ENCODE data around the gene SLC35G3.
"Not testable (repeated sequence)": the region's sequence is repeated elsewhere in the genome, so short reads cannot be mapped to it uniquely, and the experiment has no call there.

Gene SLC35G3

GRCh38 chr17:35194001-35194400 is at the start of gene SLC35G3:
SLC35G3 (minus strand) TSS chr17:35194393; CDS start chr17:35194307, 86 bp downstream.
- not testable (repeated sequence) for DNase-seq

GRCh38 chr17:35243561-35244340 is 49.6 kb upstream of the SLC35G3 start:
- DNase-seq = peak; percentile 57

- DNase-seq = peak; percentile 95
These were observed 48.8 kb upstream of the SLC35G3 start, which contains the start of gene SLFN5 for GRCh38 chr17:35242805-35243560. SLFN5 (plus strand) TSS chr17:35243072; CDS start chr17:35258691, 15,619 bp downstream.

GRCh38 chr17:35242158-35242804 is 48.1 kb upstream of the SLC35G3 start:
- peak; percentile 91 for DNase-seq

- DNase-seq = peak; percentile 30
These were observed 47.3 kb upstream of the SLC35G3 start for GRCh38 chr17:35241520-35241919.

GRCh38 chr17:35240861-35241260 is 46.7 kb upstream of the SLC35G3 start:
- no peak for DNase-seq

- no peak for DNase-seq
These were observed 45.6 kb upstream of the SLC35G3 start for GRCh38 chr17:35239823-35240222.

- no peak for DNase-seq
These were observed 44.6 kb upstream of the SLC35G3 start for GRCh38 chr17:35238821-35239220.

- DNase-seq = no peak
These were observed 42.6 kb upstream of the SLC35G3 start for GRCh38 chr17:35236821-35237220.

- DNase-seq = no peak
These were observed 41.7 kb upstream of the SLC35G3 start for GRCh38 chr17:35235917-35236316.

GRCh38 chr17:35235289-35235688 is 41.1 kb upstream of the SLC35G3 start:
- DNase-seq = no peak

- DNase-seq = not testable (repeated sequence)
These were observed 40.1 kb upstream of the SLC35G3 start for GRCh38 chr17:35234315-35234714.

GRCh38 chr17:35229638-35230037 is 35.4 kb upstream of the SLC35G3 start:
- DNase-seq = no peak

- DNase-seq = no peak
These were observed 33.4 kb upstream of the SLC35G3 start for GRCh38 chr17:35227546-35227945.

GRCh38 chr17:35224436-35224835 is 30.2 kb upstream of the SLC35G3 start:
- no peak for DNase-seq

- no peak for DNase-seq
These were observed 28.3 kb upstream of the SLC35G3 start for GRCh38 chr17:35222452-35222851.

- DNase-seq = no peak
These were observed 24.7 kb upstream of the SLC35G3 start for GRCh38 chr17:35218915-35219314.

GRCh38 chr17:35217107-35217506 is 22.9 kb upstream of the SLC35G3 start:
- no peak for DNase-seq

GRCh38 chr17:35214631-35215273 is 20.6 kb upstream of the SLC35G3 start:
- peak; percentile 48 for DNase-seq

GRCh38 chr17:35214192-35214591 is 20.0 kb upstream of the SLC35G3 start:
- peak; percentile 87 for DNase-seq

GRCh38 chr17:35213412-35213940 is 19.3 kb upstream of the SLC35G3 start:
- DNase-seq = no peak

GRCh38 chr17:35212668-35213067 is 18.5 kb upstream of the SLC35G3 start:
- no peak for DNase-seq

GRCh38 chr17:35210741-35211140 is 16.5 kb upstream of the SLC35G3 start:
- peak; percentile 42 for DNase-seq

Measured in CD4-positive, alpha-beta T cell treated with Interleukin-10 for 1 hour (primary cell).